PC-3 (cell line): ENCODE results near the gene HLCS. TPM values are rescaled to one million over a fixed set of nuclear protein-coding genes. Genes with fewer than 3 reads are reported as not detected.

Source experiments
- ATAC-seq: fragments of 200-7000 bp; cut with Tn5 transposase; 2 replicates; pipeline ENCODE4 v1.9.1; 2020; ENCODE audit warnings: mild to moderate bottlenecking, moderate library complexity
- BruUV-seq: library from RNA; stranded (reverse); fragments of 400-500 nt; replicated peaks from 2 replicates; lab custom pipeline; 2021; lab: Mats Ljungman, UMichigan
- CTCF ChIA-PET: fragments of 300-600 bp; sonication (Branson Sonifier 250); formaldehyde crosslinking; loops from one replicate; lab custom pipeline; 2022; ENCODE audit warnings: antibody characterized with exemption; lab: Charles Lee
- POLR2A ChIA-PET: fragments of 300-600 bp; sonication (Branson Sonifier 250); formaldehyde crosslinking; loops from one replicate; lab custom pipeline; 2022; ENCODE audit warnings: antibody characterized with exemption; ENCODE audit not compliant: unreplicated experiment; lab: Charles Lee
- DNase-seq: peaks from one replicate; pipeline ENCODE4 v3.0.0-alpha.2; 2015
- H2AFZ ChIP-seq: fragments of 300-600 bp; sonication (generic); 2 replicates; pipeline ENCODE4 v1.6.0; 2016; ENCODE audit warnings: antibody characterized with exemption, low read length
- H3F3A ChIP-seq: fragments of 300-600 bp; sonication (generic); one replicate; pipeline ENCODE4 v1.6.0; 2017; ENCODE audit warnings: antibody characterized with exemption, low read length, control low read depth, mild to moderate bottlenecking; ENCODE audit not compliant: unreplicated experiment
- H3K27ac ChIP-seq: fragments of 300-600 bp; sonication (generic); 2 replicates; pipeline ENCODE4 v1.5.1; 2016; ENCODE audit warnings: mild to moderate bottlenecking, low read length
- H3K27me3 ChIP-seq: fragments of 300-600 bp; sonication (generic); 2 replicates; pipeline ENCODE4 v1.6.1; 2016; ENCODE audit warnings: low read length, mixed read lengths
- H3K36me3 ChIP-seq: fragments of 300-600 bp; sonication (generic); 2 replicates; pipeline ENCODE4 v1.6.1; 2016; ENCODE audit warnings: low read depth, mixed run types, low read length, mixed read lengths
- H3K4me1 ChIP-seq: fragments of 300-600 bp; sonication (generic); 2 replicates; pipeline ENCODE4 v1.5.1; 2016; ENCODE audit warnings: low read length; ENCODE audit not compliant: insufficient read depth
- H3K4me2 ChIP-seq: fragments of 300-600 bp; sonication (generic); 2 replicates; pipeline ENCODE4 v1.6.0; 2016; ENCODE audit warnings: low read length
- H3K4me3 ChIP-seq: fragments of 300-600 bp; sonication (generic); 2 replicates; pipeline ENCODE4 v1.5.1; 2016; ENCODE audit warnings: mild to moderate bottlenecking, low read length, mixed read lengths
- H3K79me2 ChIP-seq: fragments of 300-600 bp; sonication (generic); 2 replicates; pipeline ENCODE4 v1.6.1; 2017; ENCODE audit warnings: low read length, mixed read lengths
- H3K9ac ChIP-seq: fragments of 300-600 bp; sonication (generic); 2 replicates; pipeline ENCODE4 v1.6.0; 2016; ENCODE audit warnings: mild to moderate bottlenecking, low read length
- H3K9me2 ChIP-seq: fragments of 300-600 bp; sonication (generic); replicated peaks from 2 replicates; pipeline ENCODE4 v1.6.1; 2016; ENCODE audit warnings: mixed run types, low read length, mixed read lengths
- H3K9me3 ChIP-seq: fragments of 300-600 bp; sonication (generic); 2 replicates; pipeline ENCODE4 v1.6.1; 2016; ENCODE audit warnings: low read length, mixed read lengths
- H4K20me1 ChIP-seq: fragments of 300-600 bp; sonication (generic); 2 replicates; pipeline ENCODE4 v1.6.1; 2016; ENCODE audit warnings: low read length, mixed read lengths
- EZH2 ChIP-seq: fragments of 300-600 bp; sonication (generic); IDR thresholded peaks from one replicate; pipeline ENCODE4 v1.6.1; 2017; ENCODE audit warnings: antibody characterized with exemption, mild to moderate bottlenecking, low read length; ENCODE audit not compliant: unreplicated experiment
- EZH2phosphoT487 ChIP-seq: fragments of 300-600 bp; sonication (generic); IDR thresholded peaks from 2 replicates; pipeline ENCODE4 v1.6.1; 2018; ENCODE audit warnings: mild to moderate bottlenecking, antibody characterized with exemption, low read length, borderline replicate concordance
- intact Hi-C: fragments of 100-400 bp; cut with micrococcal nuclease; formaldehyde crosslinking; loops from 2 replicates; pipeline ENCODE4 v1.9.0; 2023
- total RNA-seq: library from RNA; depleted of rRNA; stranded (reverse); fragments of >200 nt; gene quantifications from 2 replicates; pipeline ENCODE4 v1.2.3, GENCODE V29; 2014
- TF ChIP-seq, protein P1 (sequence below): fragments of 300-600 bp; sonication (generic); conservative IDR thresholded peaks from 2 replicates; pipeline ENCODE4 v1.5.1; 2017; ENCODE audit warnings: antibody characterized with exemption, low read depth, mild to moderate bottlenecking, low read length

Gene HLCS
- total RNA-seq, 1 experiment from 2014 or later, result 44.1 TPM

DNA sequence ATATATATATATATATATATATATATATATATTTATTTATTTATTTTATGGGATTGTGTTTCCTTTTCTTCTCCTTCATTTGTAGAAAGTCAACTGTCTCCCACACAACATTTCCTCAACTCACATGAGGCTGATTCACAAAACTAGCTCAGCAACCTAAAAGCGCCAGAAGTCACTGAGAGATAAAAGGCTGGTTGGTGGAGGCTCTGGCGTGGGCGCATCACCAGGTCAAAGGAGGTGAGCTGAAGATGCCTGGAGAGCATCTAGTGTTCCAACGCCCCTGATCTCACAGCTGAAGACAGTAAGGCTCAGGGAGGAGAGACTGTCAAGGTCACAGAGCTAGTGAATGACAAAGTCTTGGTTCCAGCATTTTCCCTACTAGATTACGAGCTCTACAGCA, 78.0 kb downstream of the HLCS start:
- POLR2A ChIA-PET, result interaction anchor here (0.6 kb wide), 1 partner anchor 81 kb away, joined by 7 read pairs; no protein-coding TSS in a partner anchor

GRCh38 chr21:36887963-36888362, 78.5 kb downstream of the HLCS start:
- Histone ChIP-seq H3K4me3 (no peak overlapping the region), H3K4me1 (peaks cover 19% of the 10 kb centered on the region), H3K9me2 (no peaks in the 10 kb centered on the region), H3K27me3 (no peaks in the 10 kb centered on the region), H4K20me1 (no peaks in the 10 kb centered on the region), H3K9me3 (no peaks in the 10 kb centered on the region), H3K36me3 (peaks cover 16% of the 10 kb centered on the region), H3F3A (no peaks in the 10 kb centered on the region), H2AFZ (no peak overlapping the region), H3K4me2 (no peak overlapping the region), H3K9ac (no peak overlapping the region), H3K27ac (no peak overlapping the region), H3K79me2 (0 out of 2 replicates have a peak, but pooled peaks cover 1% of the 10 kb centered on the region)
- CTCF ChIA-PET, result interaction anchor here (0.6 kb wide), 1 partner anchor 99 kb away, joined by 5 read pairs; no protein-coding TSS in a partner anchor
- BruUV-seq, result no TSS peak
- ATAC-seq (no peak), DNase-seq (no peak)
- POLR2A ChIA-PET, result interaction anchor here (0.6 kb wide), 1 partner anchor 82 kb away, joined by 7 read pairs; no protein-coding TSS in a partner anchor
- TF ChIP-seq EZH2phosphoT487, result no peak
- TF ChIP-seq, protein P1, sequence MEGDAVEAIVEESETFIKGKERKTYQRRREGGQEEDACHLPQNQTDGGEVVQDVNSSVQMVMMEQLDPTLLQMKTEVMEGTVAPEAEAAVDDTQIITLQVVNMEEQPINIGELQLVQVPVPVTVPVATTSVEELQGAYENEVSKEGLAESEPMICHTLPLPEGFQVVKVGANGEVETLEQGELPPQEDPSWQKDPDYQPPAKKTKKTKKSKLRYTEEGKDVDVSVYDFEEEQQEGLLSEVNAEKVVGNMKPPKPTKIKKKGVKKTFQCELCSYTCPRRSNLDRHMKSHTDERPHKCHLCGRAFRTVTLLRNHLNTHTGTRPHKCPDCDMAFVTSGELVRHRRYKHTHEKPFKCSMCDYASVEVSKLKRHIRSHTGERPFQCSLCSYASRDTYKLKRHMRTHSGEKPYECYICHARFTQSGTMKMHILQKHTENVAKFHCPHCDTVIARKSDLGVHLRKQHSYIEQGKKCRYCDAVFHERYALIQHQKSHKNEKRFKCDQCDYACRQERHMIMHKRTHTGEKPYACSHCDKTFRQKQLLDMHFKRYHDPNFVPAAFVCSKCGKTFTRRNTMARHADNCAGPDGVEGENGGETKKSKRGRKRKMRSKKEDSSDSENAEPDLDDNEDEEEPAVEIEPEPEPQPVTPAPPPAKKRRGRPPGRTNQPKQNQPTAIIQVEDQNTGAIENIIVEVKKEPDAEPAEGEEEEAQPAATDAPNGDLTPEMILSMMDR, result no peak
- no peak for TF ChIP-seq EZH2
- intact Hi-C loops, result no loop called here

More for the DNA sequence above, 78.0 kb downstream of the HLCS start:
- CTCF ChIA-PET, result interaction anchor here (0.6 kb wide), 1 partner anchor 99 kb away, joined by 5 read pairs; no protein-coding TSS in a partner anchor
- Histone ChIP-seq H4K20me1 (no peaks in the 10 kb centered on the region), H3K4me2 (no peak overlapping the region), H3K4me3 (no peak overlapping the region), H3K9me2 (no peaks in the 10 kb centered on the region), H3K4me1 (peaks cover 14% of the 10 kb centered on the region), H3K27me3 (no peaks in the 10 kb centered on the region), H3F3A (no peaks in the 10 kb centered on the region), H3K9me3 (no peaks in the 10 kb centered on the region), H2AFZ (no peak overlapping the region), H3K36me3 (peaks cover 11% of the 10 kb centered on the region), H3K9ac (no peak overlapping the region), H3K27ac (no peak overlapping the region), H3K79me2 (no peaks in the 10 kb centered on the region)
- no TSS peak for BruUV-seq
- no peak for ATAC-seq
- intact Hi-C loops, result no loop called here
- TF ChIP-seq EZH2, result no peak
- TF ChIP-seq, protein P1, result no peak
- no peak for TF ChIP-seq EZH2phosphoT487
- DNase-seq, result no peak
